BLaER1 treated with 17β-estradiol and CSF1 and Interleukin-3, amounts not matched to agents 10 nM and 100 nM (cell line): ENCODE data around the gene TMEM156.

ENCODE experiments used
- H3K27ac ChIP-seq, 11 experiments: shearing (Covaris generic); formaldehyde crosslinking; 2 replicates each; pipeline ENCODE4 v1.8.1; 2022
- H3K27me3 ChIP-seq, 11 experiments: shearing (Covaris generic); formaldehyde crosslinking; 2 replicates each; pipeline ENCODE4 v1.8.1; 2022
- H3K36me3 ChIP-seq, 11 experiments: shearing (Covaris generic); formaldehyde crosslinking; 2 replicates each; pipeline ENCODE4 v1.8.1; 2022
- H3K4me1 ChIP-seq, 10 experiments: shearing (Covaris generic); formaldehyde crosslinking; 2 replicates each; pipeline ENCODE4 v1.8.1; 2022
- H3K4me2 ChIP-seq, 11 experiments: shearing (Covaris generic); formaldehyde crosslinking; 2 replicates each; pipeline ENCODE4 v1.8.1; 2022
- H3K4me3 ChIP-seq, 10 experiments: shearing (Covaris generic); formaldehyde crosslinking; 2 replicates each; pipeline ENCODE4 v1.8.1; 2022
- H3K9ac ChIP-seq, 11 experiments: shearing (Covaris generic); formaldehyde crosslinking; 2 replicates each; pipeline ENCODE4 v1.8.1; 2022
- H3K9me3 ChIP-seq, 11 experiments: shearing (Covaris generic); formaldehyde crosslinking; replicated peaks in 1 of 11; 2 replicates each; pipeline ENCODE4 v1.8.1; 2022
- H4K20me1 ChIP-seq, 11 experiments: shearing (Covaris generic); formaldehyde crosslinking; 2 replicates each; pipeline ENCODE4 v1.8.1; 2022
- Cebpa-rat ChIP-seq, 11 experiments: shearing (Covaris generic); IDR thresholded peaks; 2 replicates each; pipeline ENCODE4 v1.8.1; 2022

TMEM156 gene

GRCh38 chr4:38931125-38931524, 101.1 kb downstream of the TMEM156 start:
- H3K36me3 ChIP-seq: peaks cover 0 to 75% (median 0%) of the 10 kb centered on the region in 11 experiments; a peak in 4 of 22 replicates
- TF ChIP-seq Cebpa-rat (IDR thresholded peaks at IDR 0.05): no peak
- H3K4me2 ChIP-seq: no peak overlapping the region
- H3K9ac ChIP-seq: no peak overlapping the region
- no peaks in the 10 kb centered on the region for H4K20me1 ChIP-seq
- H3K9me3 ChIP-seq: no peaks in the 10 kb centered on the region
- no peaks in the 10 kb centered on the region for H3K4me1 ChIP-seq
- no peak overlapping the region for H3K27ac ChIP-seq
- H3K4me3 ChIP-seq: no peak overlapping the region
- H3K27me3 ChIP-seq: no peaks in the 10 kb centered on the region

DNA sequence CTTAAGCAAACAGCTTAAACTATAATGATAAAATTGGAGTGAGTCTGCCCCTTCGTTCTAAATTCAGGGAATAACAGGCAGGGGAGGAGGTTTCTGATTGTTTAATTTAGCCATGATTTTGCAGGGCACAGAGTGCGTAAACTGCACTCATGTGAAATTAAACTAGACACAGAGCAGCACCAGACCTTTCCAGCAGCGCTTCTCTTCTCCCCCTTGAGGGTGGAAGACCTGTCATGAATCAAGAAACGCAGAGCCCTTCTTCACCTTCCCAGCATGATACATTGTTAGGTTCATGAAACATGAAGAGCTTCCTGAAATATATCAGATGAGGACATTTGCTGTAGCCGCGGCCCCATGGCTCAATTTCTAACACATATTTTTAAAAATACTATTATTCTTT, 101.5 kb downstream of the TMEM156 start:
- Histone ChIP-seq H3K36me3 (peaks cover 0 to 73% (median 0%) of the 10 kb centered on the region in 11 experiments; a peak in 4 of 22 replicates), H3K9ac (no peak overlapping the region), H4K20me1 (no peaks in the 10 kb centered on the region), H3K27me3 (no peaks in the 10 kb centered on the region), H3K9me3 (no peaks in the 10 kb centered on the region), H3K4me1 (no peaks in the 10 kb centered on the region), H3K4me2 (no peak overlapping the region), H3K27ac (no peak overlapping the region), H3K4me3 (no peak overlapping the region)
- no peak for TF ChIP-seq Cebpa-rat (IDR thresholded peaks at IDR 0.05)

DNA sequence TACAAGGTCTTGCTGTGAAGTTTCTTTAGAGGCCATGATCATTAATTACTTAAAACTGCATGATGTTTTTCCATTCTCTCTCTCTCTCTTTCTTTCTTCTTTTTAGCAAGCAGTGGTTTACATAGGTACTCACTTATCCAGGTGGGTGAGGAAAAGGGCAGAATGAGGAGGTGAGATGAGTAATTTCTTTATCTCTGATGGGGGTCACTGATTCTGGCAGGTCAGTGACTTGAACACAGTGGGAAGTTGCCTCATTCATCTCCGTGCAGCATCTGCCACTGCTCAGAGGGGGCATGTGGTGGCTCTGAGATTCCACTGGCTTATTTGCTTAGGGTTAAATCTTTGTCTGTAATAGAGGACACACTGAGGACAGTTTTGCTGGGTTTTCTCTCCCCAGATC, 102.0 kb downstream of the TMEM156 start:
- H3K4me2 ChIP-seq: no peak overlapping the region
- H3K4me3 ChIP-seq: no peak overlapping the region
- no peaks in the 10 kb centered on the region for H3K9me3 ChIP-seq
- peaks cover 0 to 68% (median 0%) of the 10 kb centered on the region in 11 experiments; a peak in 4 of 22 replicates for H3K36me3 ChIP-seq
- no peaks in the 10 kb centered on the region for H4K20me1 ChIP-seq
- no peaks in the 10 kb centered on the region for H3K27me3 ChIP-seq
- H3K9ac ChIP-seq: no peak overlapping the region
- no peak for TF ChIP-seq Cebpa-rat (IDR thresholded peaks at IDR 0.05)
- no peaks in the 10 kb centered on the region for H3K4me1 ChIP-seq
- H3K27ac ChIP-seq: no peak overlapping the region

- no peaks in the 10 kb centered on the region for H3K9me3 ChIP-seq
Observed at GRCh38 chr4:38928974-38929373, 103.2 kb downstream of the TMEM156 start.

GRCh38 chr4:38928568-38928967, 103.6 kb downstream of the TMEM156 start:
- Histone ChIP-seq H3K36me3 (peaks cover 0 to 56% (median 0%) of the 10 kb centered on the region in 11 experiments; a peak in 4 of 22 replicates), H3K4me2 (no peak overlapping the region), H3K4me1 (no peaks in the 10 kb centered on the region), H3K27me3 (no peaks in the 10 kb centered on the region), H3K9ac (no peak overlapping the region), H4K20me1 (no peaks in the 10 kb centered on the region), H3K27ac (no peak overlapping the region), H3K9me3 (no peaks in the 10 kb centered on the region), H3K4me3 (no peak overlapping the region)
- TF ChIP-seq Cebpa-rat (IDR thresholded peaks at IDR 0.05): no peak

More at GRCh38 chr4:38928974-38929373, 103.2 kb downstream of the TMEM156 start:
- no peaks in the 10 kb centered on the region for H3K27me3 ChIP-seq
- H3K4me1 ChIP-seq: no peaks in the 10 kb centered on the region
- no peak overlapping the region for H3K4me3 ChIP-seq
- TF ChIP-seq Cebpa-rat (IDR thresholded peaks at IDR 0.05): no peak
- H3K4me2 ChIP-seq: no peak overlapping the region
- no peaks in the 10 kb centered on the region for H4K20me1 ChIP-seq
- peaks cover 0 to 58% (median 0%) of the 10 kb centered on the region in 11 experiments; a peak in 4 of 22 replicates for H3K36me3 ChIP-seq
- no peak overlapping the region for H3K27ac ChIP-seq
- H3K9ac ChIP-seq: no peak overlapping the region

DNA sequence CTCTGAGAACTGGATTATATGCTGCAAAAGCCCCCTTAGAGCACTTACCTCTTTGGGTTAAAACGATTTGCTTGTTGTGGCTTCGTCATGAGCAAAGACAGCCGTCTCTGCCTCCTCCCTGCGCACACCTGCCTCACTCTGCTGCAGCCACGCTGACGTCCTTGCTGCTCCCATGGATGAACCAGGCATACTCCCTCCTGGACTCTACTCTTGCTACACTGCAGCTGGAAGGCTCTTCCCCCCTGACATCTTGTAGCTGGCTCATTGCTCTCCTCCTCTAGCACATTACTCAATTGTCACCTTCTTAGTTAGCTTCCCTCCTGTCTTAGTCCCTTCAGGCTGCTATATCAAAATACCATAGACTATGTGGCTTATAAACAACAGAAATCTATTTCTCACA, 105.3 kb downstream of the TMEM156 start:
- no peak for TF ChIP-seq Cebpa-rat (IDR thresholded peaks at IDR 0.05)
- Histone ChIP-seq H3K36me3 (peaks cover 0 to 39% (median 0%) of the 10 kb centered on the region in 11 experiments; a peak in 4 of 22 replicates), H3K9me3 (no peaks in the 10 kb centered on the region), H3K4me1 (no peaks in the 10 kb centered on the region), H3K4me3 (no peak overlapping the region), H3K27ac (no peak overlapping the region), H4K20me1 (no peaks in the 10 kb centered on the region), H3K27me3 (no peaks in the 10 kb centered on the region), H3K4me2 (no peak overlapping the region), H3K9ac (no peak overlapping the region)

DNA sequence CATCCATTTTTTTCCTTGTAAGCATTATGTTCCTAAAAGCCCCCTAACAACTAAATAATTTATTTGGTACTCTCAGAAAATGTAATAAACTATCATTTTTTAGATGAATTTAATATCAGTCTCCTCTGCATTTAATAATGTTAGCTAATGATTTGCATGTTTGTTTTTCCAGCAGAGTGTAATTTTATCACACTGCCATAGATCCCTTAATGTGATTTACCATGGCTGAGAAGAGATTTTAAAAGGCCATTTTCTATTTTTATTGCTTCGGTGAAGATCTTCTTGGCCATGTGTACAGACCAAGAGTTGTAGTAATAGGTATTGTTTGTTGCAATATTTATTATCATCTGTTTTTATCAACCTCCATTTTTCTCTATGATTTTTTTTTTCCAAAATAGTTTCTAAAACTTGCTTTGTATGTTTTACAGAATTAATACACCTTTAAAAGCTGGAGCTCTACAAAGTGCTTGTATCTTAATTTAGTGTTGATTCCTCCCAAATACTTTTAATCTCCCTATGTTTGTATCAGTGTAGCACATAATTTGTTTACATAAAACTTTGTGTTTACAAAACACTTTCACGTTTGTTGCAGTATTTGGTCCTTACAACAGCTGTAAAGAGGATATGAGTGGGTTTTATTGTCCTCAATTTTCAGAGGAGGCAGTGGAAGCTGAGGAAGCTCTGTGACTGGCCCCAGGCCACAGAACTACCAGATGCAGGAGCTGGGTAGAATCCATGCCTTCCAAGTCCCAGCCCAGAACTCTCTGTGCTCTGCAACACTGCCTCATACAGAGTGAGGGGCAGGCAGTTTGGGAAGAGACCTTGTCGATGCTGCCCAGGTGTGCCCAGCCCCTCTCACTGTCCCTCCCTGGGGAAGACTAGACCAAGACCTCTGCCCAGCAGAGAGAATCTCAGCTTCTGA, 106.5 kb downstream of the TMEM156 start:
- Histone ChIP-seq H3K4me1 (peaks cover 0 to 2% (median under 1%) of the 10 kb centered on the region in 10 experiments; a peak in 6 of 20 replicates), H3K27me3 (no peaks in the 10 kb centered on the region), H3K9me3 (no peaks in the 10 kb centered on the region), H3K4me2 (no peak overlapping the region), H3K4me3 (no peak overlapping the region), H3K9ac (no peak overlapping the region), H4K20me1 (no peaks in the 10 kb centered on the region), H3K36me3 (peaks cover 0 to 31% (median 0%) of the 10 kb centered on the region in 11 experiments; a peak in 3 of 22 replicates), H3K27ac (no peak overlapping the region)
- no peak for TF ChIP-seq Cebpa-rat (IDR thresholded peaks at IDR 0.05)

DNA sequence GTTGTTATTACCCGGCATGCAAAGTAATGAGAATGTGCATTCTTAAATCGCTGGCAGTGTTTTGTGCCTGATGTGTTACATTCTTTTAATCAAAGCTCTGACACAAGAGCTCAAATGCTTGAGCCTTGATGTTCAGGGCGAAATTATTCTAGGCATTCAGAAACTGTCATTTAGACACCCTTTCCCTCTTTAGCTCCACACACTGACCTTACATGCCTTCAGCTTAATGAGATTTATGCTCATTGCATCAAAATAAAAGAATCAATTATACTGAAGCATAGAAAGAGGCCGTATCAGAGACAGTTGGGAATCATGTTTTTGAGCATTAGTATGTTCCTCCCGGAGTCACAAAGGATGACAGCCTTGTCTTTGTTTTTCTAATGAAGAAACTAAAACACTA, 107.9 kb downstream of the TMEM156 start:
- Histone ChIP-seq H3K36me3 (peaks cover 0 to 21% (median 0%) of the 10 kb centered on the region in 11 experiments; a peak in 3 of 22 replicates), H3K4me2 (no peak overlapping the region), H3K27me3 (no peaks in the 10 kb centered on the region), H3K4me1 (peaks cover 0 to 7% (median 2%) of the 10 kb centered on the region in 10 experiments; a peak in 6 of 20 replicates), H4K20me1 (no peaks in the 10 kb centered on the region), H3K27ac (no peak overlapping the region), H3K9ac (no peak overlapping the region), H3K4me3 (no peak overlapping the region), H3K9me3 (no peaks in the 10 kb centered on the region)
- no peak for TF ChIP-seq Cebpa-rat (IDR thresholded peaks at IDR 0.05)

DNA sequence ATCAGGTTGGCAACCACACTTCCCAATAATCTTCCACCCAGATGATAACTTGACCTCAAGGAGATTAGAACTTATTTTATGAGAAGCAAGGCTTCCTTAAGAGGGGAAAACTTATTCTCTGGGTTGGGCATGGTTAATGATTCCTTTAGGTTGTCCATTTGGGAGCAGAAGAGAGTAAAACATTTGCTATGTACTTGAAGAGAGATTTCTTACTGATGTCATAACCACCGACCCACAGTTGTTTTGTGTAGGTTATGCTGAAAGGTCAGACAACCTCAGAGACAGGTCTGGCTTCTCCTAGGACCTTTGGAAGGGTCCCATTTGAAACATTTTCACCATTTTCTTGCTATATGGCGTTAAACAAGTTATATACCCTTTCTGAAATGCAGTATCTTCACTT, 108.5 kb downstream of the TMEM156 start:
- TF ChIP-seq Cebpa-rat (IDR thresholded peaks at IDR 0.05): no peak
- Histone ChIP-seq H3K4me3 (no peak overlapping the region), H3K4me2 (no peak overlapping the region), H3K27ac (no peak overlapping the region), H4K20me1 (no peaks in the 10 kb centered on the region), H3K9me3 (no peaks in the 10 kb centered on the region), H3K36me3 (peaks cover 0 to 23% (median 0%) of the 10 kb centered on the region in 11 experiments; a peak in 3 of 22 replicates), H3K27me3 (no peaks in the 10 kb centered on the region), H3K9ac (no peak overlapping the region), H3K4me1 (peaks cover 0 to 7% (median 2%) of the 10 kb centered on the region in 10 experiments; a peak in 6 of 20 replicates)
